DOHH2 (cell line): ENCODE measurements around the gene SLC35A2.

ENCODE experiments used
- H3F3A ChIP-seq: fragments of 200-600 bp; sonication (generic), shearing (Covaris generic); 2 replicates; pipeline ENCODE4 v1.6.0; 2016; ENCODE audit warnings: antibody characterized with exemption, mild to moderate bottlenecking; ENCODE audit not compliant: control insufficient read depth, insufficient read depth
- H3K27ac ChIP-seq: fragments of 200-600 bp; sonication (generic); 2 replicates; pipeline ENCODE4 v1.5.1; 2014; ENCODE audit warnings: low read depth, mild to moderate bottlenecking, low read length, moderate library complexity
- H3K27me3 ChIP-seq: fragments of 200-600 bp; sonication (generic); 2 replicates; pipeline ENCODE4 v1.6.1; 2014; ENCODE audit warnings: mild to moderate bottlenecking, low read length, mixed read lengths; ENCODE audit not compliant: control insufficient read depth
- H3K36me3 ChIP-seq: fragments of 200-600 bp; sonication (generic); 2 replicates; pipeline ENCODE4 v1.6.1; 2014; ENCODE audit warnings: mild to moderate bottlenecking, low read length, moderate library complexity, mixed read lengths; ENCODE audit not compliant: control insufficient read depth
- H3K4me1 ChIP-seq: fragments of 200-600 bp; sonication (generic); 2 replicates; pipeline ENCODE4 v1.6.1; 2014; ENCODE audit warnings: mild to moderate bottlenecking, low read length, mixed read lengths; ENCODE audit not compliant: control insufficient read depth
- H3K4me2 ChIP-seq: fragments of 200-600 bp; sonication (generic); 2 replicates; pipeline ENCODE4 v1.6.0; 2014; ENCODE audit warnings: mild to moderate bottlenecking, low read length, moderate library complexity
- H3K4me3 ChIP-seq: fragments of 200-600 bp; sonication (generic); 2 replicates; pipeline ENCODE4 v1.5.1; 2014; ENCODE audit warnings: mild to moderate bottlenecking, low read length, mixed read lengths
- H3K79me2 ChIP-seq: fragments of 200-600 bp; sonication (generic); 2 replicates; pipeline ENCODE4 v1.6.1; 2014; ENCODE audit warnings: mild to moderate bottlenecking, low read length, mixed read lengths; ENCODE audit not compliant: control insufficient read depth
- H3K9me2 ChIP-seq: fragments of 200-600 bp; sonication (generic); replicated peaks from 2 replicates; pipeline ENCODE4 v1.6.1; 2014; ENCODE audit warnings: mild to moderate bottlenecking, low read length, mixed read lengths; ENCODE audit not compliant: control insufficient read depth
- H3K9me3 ChIP-seq: fragments of 200-600 bp; sonication (generic); 2 replicates; pipeline ENCODE4 v1.6.1; 2014; ENCODE audit warnings: antibody characterized with exemption, low read length, mixed read lengths; ENCODE audit not compliant: control insufficient read depth, insufficient read depth
- H4K20me1 ChIP-seq: fragments of 200-600 bp; sonication (generic); 2 replicates; pipeline ENCODE4 v1.6.0; 2014; ENCODE audit warnings: low read depth, mild to moderate bottlenecking, antibody characterized with exemption, low read length, moderate library complexity; ENCODE audit not compliant: control insufficient read depth, insufficient read depth
- EZH2phosphoT487 ChIP-seq: fragments of 200-600 bp; sonication (generic); IDR thresholded peaks from 2 replicates; pipeline ENCODE4 v1.6.1; 2017; ENCODE audit warnings: borderline replicate concordance, mild to moderate bottlenecking, antibody characterized with exemption, low read length, moderate library complexity, mixed read lengths
- TF ChIP-seq, protein P1 (sequence below): fragments of 200-600 bp; sonication (generic); IDR thresholded peaks from one replicate; pipeline ENCODE4 v1.5.1; 2014; ENCODE audit warnings: antibody characterized with exemption, mild to moderate bottlenecking, low read depth, low read length; ENCODE audit not compliant: poor library complexity, severe bottlenecking

The SLC35A2 gene

DNA sequence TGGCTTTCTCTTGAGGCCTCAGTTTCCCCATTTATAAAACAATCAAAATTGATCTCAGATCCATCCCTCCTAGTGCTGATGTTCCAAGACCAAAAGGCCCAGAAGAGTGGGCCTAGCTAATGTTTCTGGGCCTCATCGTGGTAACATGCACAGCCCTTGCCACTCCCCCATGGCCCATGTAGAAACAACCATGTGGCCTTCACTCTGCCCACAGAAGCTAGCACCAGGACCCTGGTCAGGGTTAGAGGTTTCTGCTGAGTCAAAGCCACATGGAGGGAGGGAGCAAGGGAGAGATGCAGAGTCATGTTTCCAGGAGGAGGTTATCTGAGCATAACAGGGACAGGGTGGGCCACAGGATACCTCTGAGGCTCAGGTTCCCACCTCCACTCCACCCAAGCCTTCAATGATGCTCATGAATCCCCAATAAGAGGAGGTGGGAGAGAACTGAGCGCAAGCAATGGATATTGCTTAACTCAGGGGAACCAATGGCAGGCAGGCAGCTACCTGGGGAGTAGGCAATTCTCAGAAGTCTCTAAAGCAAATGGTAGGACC, 29.0 kb upstream of the SLC35A2 start:
- Histone ChIP-seq H3K9me2 (no peaks in the 10 kb centered on the region), H3K79me2 (peaks cover 89% of the 10 kb centered on the region), H3K27ac (peak overlapping the region; percentile 98), H3F3A (peaks cover 12% of the 10 kb centered on the region), H3K27me3 (no peaks in the 10 kb centered on the region), H3K9me3 (no peaks in the 10 kb centered on the region), H3K4me3 (peak overlapping the region; percentile 71), H3K4me2 (peak overlapping the region; percentile 93), H3K36me3 (peaks cover 55% of the 10 kb centered on the region), H4K20me1 (no peaks in the 10 kb centered on the region), H3K4me1 (peaks cover 69% of the 10 kb centered on the region)
- TF ChIP-seq EZH2phosphoT487 = no peak

DNA sequence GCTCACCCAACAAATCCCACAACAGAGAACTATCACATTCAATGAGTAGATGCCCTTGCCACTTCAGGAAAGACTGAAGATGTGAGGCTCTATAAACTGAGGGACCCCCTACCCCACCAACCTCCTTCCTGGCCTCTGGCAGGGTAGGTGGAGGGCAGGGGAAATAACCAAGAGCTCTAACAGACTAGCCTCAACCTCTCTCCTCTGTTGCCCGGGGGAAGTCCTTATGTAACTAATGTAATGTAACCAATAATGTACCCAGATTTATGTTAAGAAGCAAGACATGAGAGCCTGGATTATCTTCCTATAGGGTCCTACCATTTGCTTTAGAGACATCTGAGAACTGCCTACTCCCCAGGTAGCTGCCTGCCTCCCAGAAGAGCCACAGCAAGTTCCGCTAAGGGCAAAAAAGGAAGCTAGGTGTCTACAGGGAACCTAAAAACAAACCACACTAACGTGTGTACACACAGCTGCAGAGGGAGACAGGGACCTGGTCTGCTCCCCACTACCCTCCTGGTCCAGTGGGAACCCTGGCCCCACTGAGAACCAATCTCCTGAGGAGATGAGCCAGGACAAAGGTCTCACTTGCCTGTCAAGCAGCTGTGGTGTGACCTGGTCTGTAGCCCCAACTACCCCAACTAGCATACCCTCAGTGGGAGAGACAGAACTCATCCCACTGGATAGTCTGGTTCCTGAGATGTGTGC, 28.2 kb upstream of the SLC35A2 start:
- H3K4me3 ChIP-seq = peak overlapping the region; percentile 71
- no peaks in the 10 kb centered on the region for H3K27me3 ChIP-seq
- peaks cover 76% of the 10 kb centered on the region for H3K4me1 ChIP-seq
- no peaks in the 10 kb centered on the region for H4K20me1 ChIP-seq
- no peaks in the 10 kb centered on the region for H3K9me3 ChIP-seq
- TF ChIP-seq EZH2phosphoT487 = no peak
- TF ChIP-seq, protein P1, sequence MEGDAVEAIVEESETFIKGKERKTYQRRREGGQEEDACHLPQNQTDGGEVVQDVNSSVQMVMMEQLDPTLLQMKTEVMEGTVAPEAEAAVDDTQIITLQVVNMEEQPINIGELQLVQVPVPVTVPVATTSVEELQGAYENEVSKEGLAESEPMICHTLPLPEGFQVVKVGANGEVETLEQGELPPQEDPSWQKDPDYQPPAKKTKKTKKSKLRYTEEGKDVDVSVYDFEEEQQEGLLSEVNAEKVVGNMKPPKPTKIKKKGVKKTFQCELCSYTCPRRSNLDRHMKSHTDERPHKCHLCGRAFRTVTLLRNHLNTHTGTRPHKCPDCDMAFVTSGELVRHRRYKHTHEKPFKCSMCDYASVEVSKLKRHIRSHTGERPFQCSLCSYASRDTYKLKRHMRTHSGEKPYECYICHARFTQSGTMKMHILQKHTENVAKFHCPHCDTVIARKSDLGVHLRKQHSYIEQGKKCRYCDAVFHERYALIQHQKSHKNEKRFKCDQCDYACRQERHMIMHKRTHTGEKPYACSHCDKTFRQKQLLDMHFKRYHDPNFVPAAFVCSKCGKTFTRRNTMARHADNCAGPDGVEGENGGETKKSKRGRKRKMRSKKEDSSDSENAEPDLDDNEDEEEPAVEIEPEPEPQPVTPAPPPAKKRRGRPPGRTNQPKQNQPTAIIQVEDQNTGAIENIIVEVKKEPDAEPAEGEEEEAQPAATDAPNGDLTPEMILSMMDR = no peak
- peaks cover 63% of the 10 kb centered on the region for H3K36me3 ChIP-seq
- H3K79me2 ChIP-seq = peaks cover 89% of the 10 kb centered on the region
- no peaks in the 10 kb centered on the region for H3K9me2 ChIP-seq
- peak overlapping the region; percentile 98 for H3K27ac ChIP-seq
- peaks cover 12% of the 10 kb centered on the region for H3F3A ChIP-seq
- H3K4me2 ChIP-seq = peak overlapping the region; percentile 93

DNA sequence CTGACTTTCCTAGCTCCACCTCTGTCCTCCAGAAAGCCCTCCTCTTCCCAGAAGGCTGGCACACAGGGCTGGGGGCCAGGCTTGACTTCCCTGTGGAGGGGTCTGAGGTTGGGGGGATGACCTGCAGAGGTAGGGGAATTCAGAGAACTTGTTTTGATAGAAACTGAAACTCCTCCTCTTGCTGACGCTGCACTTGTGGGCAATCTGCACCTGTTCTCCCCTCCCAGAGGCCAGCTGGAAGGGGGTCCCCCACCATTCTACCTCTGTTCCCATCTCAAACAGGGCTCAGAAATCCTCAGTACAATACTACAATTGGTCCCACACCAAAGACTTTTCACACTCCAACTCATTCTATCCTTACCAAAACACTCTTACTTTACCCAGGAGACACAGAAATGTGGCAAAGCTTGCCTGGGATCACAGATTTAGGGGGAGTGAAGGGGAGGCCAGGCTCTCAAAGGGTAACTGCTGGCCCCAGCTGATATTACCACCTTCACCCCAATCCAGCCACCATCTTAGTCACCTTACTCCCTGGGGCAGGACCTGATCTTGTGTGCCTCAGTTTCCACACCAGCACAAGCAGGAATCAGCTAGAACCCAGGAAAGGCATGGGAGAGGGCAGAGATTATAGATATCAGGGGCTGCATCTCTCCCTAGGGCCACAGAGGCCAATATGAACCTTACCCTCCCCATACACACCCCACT, 27.4 kb upstream of the SLC35A2 start:
- peak overlapping the region; percentile 71 for H3K4me3 ChIP-seq
- TF ChIP-seq, protein P1 = no peak
- peaks cover 82% of the 10 kb centered on the region for H3K79me2 ChIP-seq
- H3F3A ChIP-seq = peaks cover 12% of the 10 kb centered on the region
- peaks cover 71% of the 10 kb centered on the region for H3K36me3 ChIP-seq
- H4K20me1 ChIP-seq = no peaks in the 10 kb centered on the region
- peak overlapping the region; percentile 98 for H3K27ac ChIP-seq
- no peaks in the 10 kb centered on the region for H3K9me3 ChIP-seq
- no peaks in the 10 kb centered on the region for H3K27me3 ChIP-seq
- H3K9me2 ChIP-seq = no peaks in the 10 kb centered on the region
- H3K4me2 ChIP-seq = peak overlapping the region; percentile 93
- peaks cover 84% of the 10 kb centered on the region for H3K4me1 ChIP-seq
